ENCODE measurements around the gene SLC12A9.

The SLC12A9 gene

GRCh38 chr7:100827330-100828226 lies 24.9 kb upstream of the SLC12A9 start, which contains the start of gene EPHB4 (continued):
- TF ChIP-seq, protein P1, sequence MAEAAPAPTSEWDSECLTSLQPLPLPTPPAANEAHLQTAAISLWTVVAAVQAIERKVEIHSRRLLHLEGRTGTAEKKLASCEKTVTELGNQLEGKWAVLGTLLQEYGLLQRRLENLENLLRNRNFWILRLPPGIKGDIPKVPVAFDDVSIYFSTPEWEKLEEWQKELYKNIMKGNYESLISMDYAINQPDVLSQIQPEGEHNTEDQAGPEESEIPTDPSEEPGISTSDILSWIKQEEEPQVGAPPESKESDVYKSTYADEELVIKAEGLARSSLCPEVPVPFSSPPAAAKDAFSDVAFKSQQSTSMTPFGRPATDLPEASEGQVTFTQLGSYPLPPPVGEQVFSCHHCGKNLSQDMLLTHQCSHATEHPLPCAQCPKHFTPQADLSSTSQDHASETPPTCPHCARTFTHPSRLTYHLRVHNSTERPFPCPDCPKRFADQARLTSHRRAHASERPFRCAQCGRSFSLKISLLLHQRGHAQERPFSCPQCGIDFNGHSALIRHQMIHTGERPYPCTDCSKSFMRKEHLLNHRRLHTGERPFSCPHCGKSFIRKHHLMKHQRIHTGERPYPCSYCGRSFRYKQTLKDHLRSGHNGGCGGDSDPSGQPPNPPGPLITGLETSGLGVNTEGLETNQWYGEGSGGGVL (tag by site-specific recombination; IDR thresholded peaks at IDR 0.05) = no peak; the same call in 1 of the 2 replicates
- TF ChIP-seq BCL6B (tag by site-specific recombination; IDR thresholded peaks at IDR 0.05) (no peak), ZNF555 (tag by site-specific recombination; conservative IDR thresholded peaks at IDR 0.05) (no peak), ZNF266 (tag by site-specific recombination; IDR thresholded peaks at IDR 0.05; ENCODE audit: low read depth) (no peak), ZSCAN18 (tag by site-specific recombination; IDR thresholded peaks at IDR 0.05) (no peak), ZNF335 (tag by site-specific recombination; conservative IDR thresholded peaks at IDR 0.05) (peak; percentile 90), TCF7L2 (IDR thresholded peaks at IDR 0.05; ENCODE audit: borderline replicate concordance, low read depth, low read length) (peak; percentile 16; the same call in 1 of the 2 replicates), ZSCAN23 (tag by site-specific recombination; IDR thresholded peaks at IDR 0.05) (no peak), ZNF221 (tag by site-specific recombination; IDR thresholded peaks at IDR 0.05; ENCODE audit: borderline replicate concordance) (no peak), ZNF626 (tag by site-specific recombination; IDR thresholded peaks at IDR 0.05) (no peak), ZNF76 (tag by site-specific recombination; IDR thresholded peaks at IDR 0.05; ENCODE audit: borderline replicate concordance, low read depth) (peak; percentile 92), ZNF701 (tag by site-specific recombination; IDR thresholded peaks at IDR 0.05) (no peak), ZNF837 (tag by site-specific recombination; IDR thresholded peaks at IDR 0.05) (no peak), KLF8 (tag by site-specific recombination; IDR thresholded peaks at IDR 0.05) (peak; percentile 77; the same call in 1 of the 2 replicates), ZNF521 (tag by site-specific recombination; IDR thresholded peaks at IDR 0.05) (no peak), SP2 (tag by site-specific recombination; IDR thresholded peaks at IDR 0.05) (peak; percentile 73)

DNA sequence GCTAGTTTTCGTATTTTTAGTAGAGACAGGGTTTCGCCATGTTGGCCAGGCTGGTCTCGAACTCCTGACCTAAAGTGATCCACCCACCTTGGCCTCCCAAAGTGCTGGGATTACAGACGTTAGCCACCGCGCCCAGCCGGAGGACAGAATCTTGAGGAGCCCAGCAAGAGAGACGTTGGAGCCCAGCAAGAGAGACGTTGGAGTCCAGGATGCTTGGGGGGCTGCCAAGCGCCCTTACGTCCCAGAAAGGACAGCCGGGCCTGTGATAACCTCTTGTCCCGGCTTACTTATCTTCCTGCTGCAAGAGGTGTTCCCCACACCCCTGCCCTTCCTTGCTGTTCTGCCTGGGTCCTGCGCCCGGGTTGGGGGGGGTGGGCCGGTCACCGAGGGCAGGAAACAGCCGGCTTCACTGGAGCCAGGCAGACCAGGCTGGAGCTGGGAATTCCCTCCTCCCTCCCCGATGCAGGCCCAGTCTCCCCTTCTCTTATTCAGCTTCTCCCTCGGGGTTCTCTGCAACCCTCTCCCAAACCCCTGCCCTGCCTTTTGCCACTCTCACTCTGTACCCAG lies 23.3 kb upstream of the SLC12A9 start:
- no peaks in the 10 kb centered on the region for H3K4me1 ChIP-seq (ENCODE audit: control insufficient read depth, insufficient read depth, low read length)
- peaks cover 0 to 4% of the 10 kb centered on the region in 2 experiments; a peak in 1 of 3 replicates for H3K36me3 ChIP-seq (ENCODE audit: control insufficient read depth in 2 of 2, insufficient read depth in 1 of 2, low read length in 2 of 2)
- H3K9me3 ChIP-seq (ENCODE audit: control insufficient read depth, insufficient read depth, low read depth, low read length) = no peaks in the 10 kb centered on the region
- CTCF ChIA-PET = interaction anchor here (0.9 to 2.0 kb wide), 4 partner anchors 23 to 124 kb away, joined by 3 to 13 read pairs (median 6); partner anchors contain the start of gene SLC12A9
- H3K27ac ChIP-seq (ENCODE audit: extremely low read depth, low read depth, low read length) = no peak overlapping the region
- no peak overlapping the region for H3K4me3 ChIP-seq (ENCODE audit: low read depth, low read length)
- TF ChIP-seq ZBTB6 (tag by site-specific recombination; IDR thresholded peaks at IDR 0.05) (peak; percentile 27; the same call in 1 of the 2 replicates), OSR2 (tag by site-specific recombination; IDR thresholded peaks at IDR 0.05) (no peak)
- POLR2A ChIA-PET = interaction anchor here (0.8 to 2.7 kb wide), 2 partner anchors 46 to 123 kb away, joined by 3 to 16 read pairs; partner anchors contain the start of genes POP7 and SRRT
